Neural crest cell (in vitro differentiated cells): ENCODE results near the gene PPP1R12C. TPM values are rescaled to one million over a fixed set of nuclear protein-coding genes. Genes with fewer than 3 reads are reported as not detected.
A peak's percentile ranks its signal among the peaks of the same experiment; 100 is the strongest.

Experiments
- DNase-seq: peaks from one replicate; pipeline ENCODE4 v3.0.0; 2021; ENCODE audit warnings: low read depth, mixed read lengths, low spot score
- H3K27ac Mint-ChIP-seq: one replicate; pipeline ENCODE4 v1.8.0; 2021; ENCODE audit warnings: mild to moderate bottlenecking, mixed read lengths; ENCODE audit not compliant: unreplicated experiment
- H3K27me3 Mint-ChIP-seq: 2 replicates; pipeline ENCODE4 v1.8.0; 2021; ENCODE audit warnings: low read depth, mild to moderate bottlenecking, mixed read lengths
- H3K36me3 Mint-ChIP-seq: 2 replicates; pipeline ENCODE4 v1.8.0; 2021; ENCODE audit warnings: low read depth, mild to moderate bottlenecking, mixed read lengths
- H3K4me1 Mint-ChIP-seq: 2 replicates; pipeline ENCODE4 v1.8.0; 2021; ENCODE audit warnings: mixed read lengths
- H3K4me3 Mint-ChIP-seq: one replicate; pipeline ENCODE4 v1.8.0; 2021; ENCODE audit warnings: mild to moderate bottlenecking, mixed read lengths
- H3K9me3 Mint-ChIP-seq: 2 replicates; pipeline ENCODE4 v1.8.0; 2021; ENCODE audit warnings: mixed read lengths
- total RNA-seq: library from RNA; stranded (reverse); gene quantifications from 2 replicates; pipeline ENCODE4 v1.2.1, GENCODE V29; 2021
- TF ChIP-seq, protein P1 (sequence below): fragments of 200-600 bp; sonication (generic); conservative IDR thresholded peaks from 2 replicates; pipeline ENCODE4 v1.5.0; 2021; ENCODE audit warnings: antibody characterized with exemption, mild to moderate bottlenecking

Gene PPP1R12C
- total RNA-seq, 1 donor from 2014 or later, result 108 TPM

GRCh38 chr19:55091126-55091910, 26.1 kb downstream of the PPP1R12C start:
- TF ChIP-seq, protein P1, sequence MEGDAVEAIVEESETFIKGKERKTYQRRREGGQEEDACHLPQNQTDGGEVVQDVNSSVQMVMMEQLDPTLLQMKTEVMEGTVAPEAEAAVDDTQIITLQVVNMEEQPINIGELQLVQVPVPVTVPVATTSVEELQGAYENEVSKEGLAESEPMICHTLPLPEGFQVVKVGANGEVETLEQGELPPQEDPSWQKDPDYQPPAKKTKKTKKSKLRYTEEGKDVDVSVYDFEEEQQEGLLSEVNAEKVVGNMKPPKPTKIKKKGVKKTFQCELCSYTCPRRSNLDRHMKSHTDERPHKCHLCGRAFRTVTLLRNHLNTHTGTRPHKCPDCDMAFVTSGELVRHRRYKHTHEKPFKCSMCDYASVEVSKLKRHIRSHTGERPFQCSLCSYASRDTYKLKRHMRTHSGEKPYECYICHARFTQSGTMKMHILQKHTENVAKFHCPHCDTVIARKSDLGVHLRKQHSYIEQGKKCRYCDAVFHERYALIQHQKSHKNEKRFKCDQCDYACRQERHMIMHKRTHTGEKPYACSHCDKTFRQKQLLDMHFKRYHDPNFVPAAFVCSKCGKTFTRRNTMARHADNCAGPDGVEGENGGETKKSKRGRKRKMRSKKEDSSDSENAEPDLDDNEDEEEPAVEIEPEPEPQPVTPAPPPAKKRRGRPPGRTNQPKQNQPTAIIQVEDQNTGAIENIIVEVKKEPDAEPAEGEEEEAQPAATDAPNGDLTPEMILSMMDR, result no peak
- DNase-seq, result no peak
- Mint-ChIP-seq H3K36me3 (peaks cover 2% of the 10 kb centered on the region), H3K4me3 (peak overlapping the region; percentile 70), H3K27ac (no peak overlapping the region), H3K4me1 (peaks cover 32% of the 10 kb centered on the region), H3K9me3 (no peaks in the 10 kb centered on the region), H3K27me3 (peaks cover 6% of the 10 kb centered on the region)

DNA sequence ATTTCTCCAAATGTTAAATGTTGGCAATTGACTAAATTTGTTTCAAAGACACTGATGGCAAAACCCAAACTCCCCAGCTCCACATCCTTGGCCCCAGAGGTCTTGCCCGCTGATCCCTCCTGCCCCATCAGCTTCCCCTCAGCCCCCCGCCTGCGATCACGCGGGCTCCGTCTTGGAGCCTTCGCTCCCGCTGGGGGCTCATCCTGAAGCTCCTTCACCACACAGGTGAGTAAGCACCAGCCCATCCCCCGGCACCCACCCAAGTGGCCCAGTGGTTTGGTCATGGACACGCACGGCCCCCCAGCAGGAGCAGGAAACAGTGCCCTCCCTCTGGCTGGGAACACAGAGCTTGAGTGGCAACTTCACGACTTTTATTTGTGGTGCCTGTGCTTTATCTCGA, 26.9 kb downstream of the PPP1R12C start:
- Mint-ChIP-seq H3K27ac (no peak overlapping the region), H3K9me3 (no peaks in the 10 kb centered on the region), H3K27me3 (peaks cover 12% of the 10 kb centered on the region), H3K4me3 (peak overlapping the region; percentile 70), H3K4me1 (peaks cover 36% of the 10 kb centered on the region), H3K36me3 (peaks cover 2% of the 10 kb centered on the region)
- DNase-seq, result no peak
- TF ChIP-seq, protein P1, result no peak

DNA sequence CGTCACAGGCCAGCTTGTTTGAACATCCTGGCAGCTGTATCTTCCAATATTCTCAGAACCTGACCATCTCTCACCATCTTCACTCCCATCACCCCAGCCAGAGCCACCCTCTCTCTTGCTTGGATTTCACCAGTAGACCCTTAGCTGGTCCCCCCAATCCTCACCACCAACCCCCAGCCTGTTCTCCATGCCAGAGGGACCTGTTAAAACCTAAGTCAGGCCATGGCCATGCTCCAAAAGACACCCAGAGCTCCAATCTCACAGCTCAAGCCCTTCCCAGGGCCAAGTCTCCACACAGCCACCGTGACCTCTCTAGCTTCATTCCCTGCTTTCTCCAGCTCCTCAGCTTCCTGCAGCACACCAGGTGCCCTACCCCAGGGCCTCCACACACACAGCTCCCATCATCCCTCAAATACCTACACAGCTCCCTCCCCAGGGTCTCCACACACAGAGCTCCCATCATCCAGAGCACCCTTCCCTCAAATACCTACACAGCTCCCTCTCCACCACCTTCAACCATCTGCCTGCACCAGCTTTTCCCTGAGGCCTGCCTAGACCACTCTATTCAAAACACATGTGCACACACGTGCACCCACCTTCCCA, 28.0 kb downstream of the PPP1R12C start:
- H3K4me3 Mint-ChIP-seq, result peak overlapping the region; percentile 69
- peaks cover 18% of the 10 kb centered on the region for H3K27me3 Mint-ChIP-seq
- peaks cover 2% of the 10 kb centered on the region for H3K36me3 Mint-ChIP-seq
- DNase-seq, result no peak
- H3K27ac Mint-ChIP-seq, result peak overlapping the region; percentile 27
- TF ChIP-seq, protein P1, result no peak
- no peaks in the 10 kb centered on the region for H3K9me3 Mint-ChIP-seq
- H3K4me1 Mint-ChIP-seq, result peaks cover 39% of the 10 kb centered on the region

DNA sequence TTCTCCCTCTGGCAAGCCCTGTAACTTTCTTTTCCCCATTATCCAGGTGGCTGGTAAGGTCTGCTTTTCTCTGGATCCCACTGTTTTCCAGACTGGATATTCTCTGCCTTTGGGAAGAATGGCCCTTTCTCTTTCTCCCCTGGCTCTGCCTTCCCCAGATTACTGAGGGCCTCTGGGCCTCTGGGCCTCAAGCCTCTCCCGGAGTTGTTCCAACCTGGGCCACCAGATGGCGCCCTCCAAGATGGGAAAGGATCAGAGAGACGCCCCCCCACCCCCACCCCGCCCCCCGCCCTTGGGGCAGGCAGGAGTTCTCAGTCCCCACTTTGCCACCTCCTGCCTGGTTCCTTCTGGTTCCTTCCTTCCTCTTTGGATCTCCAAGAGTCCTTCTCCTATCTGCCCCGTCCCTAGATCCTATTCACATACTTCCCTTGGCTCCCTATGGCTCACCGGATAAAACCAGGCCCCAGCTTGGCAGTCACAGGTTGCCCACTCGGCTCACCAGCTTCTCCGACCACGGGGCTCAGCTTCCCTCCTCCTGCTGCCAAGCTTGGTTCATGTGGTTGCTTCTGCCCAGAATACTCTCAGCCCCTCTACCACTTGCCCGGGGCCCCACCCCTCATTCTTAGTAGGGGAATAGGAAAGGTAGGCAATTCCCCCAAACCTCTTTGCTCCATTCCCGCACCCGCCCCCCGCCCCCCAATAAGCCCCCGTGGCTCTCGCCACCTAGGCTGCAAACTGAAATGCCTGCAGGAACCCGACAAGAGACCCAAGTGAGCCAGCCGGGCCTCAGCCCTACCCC, 28.7 kb downstream of the PPP1R12C start:
- H3K27ac Mint-ChIP-seq, result peak overlapping the region; percentile 97
- no peaks in the 10 kb centered on the region for H3K9me3 Mint-ChIP-seq
- peak; percentile 97 for DNase-seq
- peaks cover 24% of the 10 kb centered on the region for H3K27me3 Mint-ChIP-seq
- TF ChIP-seq, protein P1, result peak; percentile 92
- H3K4me3 Mint-ChIP-seq, result peak overlapping the region; percentile 95
- H3K36me3 Mint-ChIP-seq, result peaks cover 2% of the 10 kb centered on the region
- H3K4me1 Mint-ChIP-seq, result peaks cover 39% of the 10 kb centered on the region

GRCh38 chr19:55088021-55088451, 29.4 kb downstream of the PPP1R12C start:
- no peak for DNase-seq
- Mint-ChIP-seq H3K27ac (peak overlapping the region; percentile 97), H3K27me3 (peaks cover 27% of the 10 kb centered on the region)

More at GRCh38 chr19:55088021-55088451, 29.4 kb downstream of the PPP1R12C start:
- H3K4me1 Mint-ChIP-seq, result peaks cover 39% of the 10 kb centered on the region
- peaks cover 2% of the 10 kb centered on the region for H3K36me3 Mint-ChIP-seq
- TF ChIP-seq, protein P1, result no peak
- H3K4me3 Mint-ChIP-seq, result peak overlapping the region; percentile 95
- no peaks in the 10 kb centered on the region for H3K9me3 Mint-ChIP-seq
